AG04450 (cell line): ENCODE measurements around the gene SLC10A3. TPM values are rescaled to one million over a fixed set of nuclear protein-coding genes. Genes with fewer than 3 reads are reported as not detected.

Experiments
- CTCF ChIA-PET: fragments of 300-600, 350-600 bp; formaldehyde crosslinking; extraction: SDS; loops from one replicate; lab custom pipeline; 2022; ENCODE audit warnings: antibody characterized with exemption, inconsistent platforms; lab: Charles Lee
- POLR2A ChIA-PET: fragments of 350-600 bp; formaldehyde crosslinking; extraction: SDS; loops from one replicate; lab custom pipeline; 2021; ENCODE audit warnings: antibody characterized with exemption, inconsistent platforms; lab: Yijun Ruan, JAX
- DNase-seq: peaks from one replicate; pipeline ENCODE4 v3.0.0-alpha.2; 2011; ENCODE audit warnings: low read depth, low spot score
- H3K27ac ChIP-seq: one replicate; pipeline ENCODE4 v1.5.1; 2012; ENCODE audit warnings: low read depth, low read length, control low read depth
- H3K27me3 ChIP-seq: one replicate; pipeline ENCODE4 v1.6.0; 2012; ENCODE audit warnings: low read length; ENCODE audit not compliant: control insufficient read depth, insufficient read depth
- H3K4me3 ChIP-seq: 2 replicates; pipeline ENCODE4 v1.5.1; 2011; ENCODE audit warnings: mild to moderate bottlenecking, low read depth, low read length, control low read depth
- H3K9me3 ChIP-seq: 2 replicates; pipeline ENCODE4 v1.5.1; 2012; ENCODE audit warnings: low read length; ENCODE audit not compliant: control insufficient read depth, insufficient read depth
- polyA plus RNA-seq: library from polyadenylated mRNA; depleted of rRNA; stranded (reverse); fragments of >200 nt; gene quantifications from 2 replicates; pipeline ENCODE4 v1.2.3, GENCODE V29; 2011
- TF ChIP-seq, protein P1 (sequence below): IDR thresholded peaks from 2 replicates; pipeline ENCODE4 v1.5.1; 2011; ENCODE audit warnings: low read depth, low read length, control low read depth, inconsistent platforms

Gene SLC10A3
- polyA plus RNA-seq, 1 experiment = 10.1 TPM

DNA sequence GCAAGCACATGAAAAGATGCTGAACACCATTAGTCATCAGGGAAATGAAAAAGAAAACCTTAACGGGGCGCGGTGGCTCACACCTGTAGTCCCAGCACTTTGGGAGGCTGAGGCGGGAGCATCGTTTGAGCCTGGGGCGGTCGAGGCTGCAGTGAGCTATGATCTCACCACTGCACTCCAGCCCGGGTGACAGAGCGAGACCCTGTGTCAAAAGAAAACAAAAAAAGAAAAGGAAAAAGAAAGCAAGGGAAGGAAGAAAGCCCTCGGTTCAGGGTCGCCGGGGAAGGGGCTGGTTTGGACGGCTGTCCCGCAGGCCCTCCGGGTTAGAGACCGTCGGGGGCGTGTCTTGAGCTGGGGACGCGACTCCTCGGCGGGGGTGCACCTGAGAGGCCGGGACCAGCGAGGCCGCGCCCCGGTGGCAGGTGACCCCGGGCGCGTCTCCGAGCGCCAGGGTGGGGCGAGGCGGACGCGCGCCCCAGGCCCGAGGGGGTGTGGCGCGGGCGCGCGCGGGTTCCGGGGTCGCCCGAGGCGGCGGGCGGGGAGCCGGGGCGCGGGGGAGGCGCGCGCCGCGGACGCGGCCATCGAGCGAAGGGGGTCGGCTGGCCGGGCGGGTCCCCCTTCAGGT, 32.8 kb downstream of the SLC10A3 start:
- TF ChIP-seq, protein P1, sequence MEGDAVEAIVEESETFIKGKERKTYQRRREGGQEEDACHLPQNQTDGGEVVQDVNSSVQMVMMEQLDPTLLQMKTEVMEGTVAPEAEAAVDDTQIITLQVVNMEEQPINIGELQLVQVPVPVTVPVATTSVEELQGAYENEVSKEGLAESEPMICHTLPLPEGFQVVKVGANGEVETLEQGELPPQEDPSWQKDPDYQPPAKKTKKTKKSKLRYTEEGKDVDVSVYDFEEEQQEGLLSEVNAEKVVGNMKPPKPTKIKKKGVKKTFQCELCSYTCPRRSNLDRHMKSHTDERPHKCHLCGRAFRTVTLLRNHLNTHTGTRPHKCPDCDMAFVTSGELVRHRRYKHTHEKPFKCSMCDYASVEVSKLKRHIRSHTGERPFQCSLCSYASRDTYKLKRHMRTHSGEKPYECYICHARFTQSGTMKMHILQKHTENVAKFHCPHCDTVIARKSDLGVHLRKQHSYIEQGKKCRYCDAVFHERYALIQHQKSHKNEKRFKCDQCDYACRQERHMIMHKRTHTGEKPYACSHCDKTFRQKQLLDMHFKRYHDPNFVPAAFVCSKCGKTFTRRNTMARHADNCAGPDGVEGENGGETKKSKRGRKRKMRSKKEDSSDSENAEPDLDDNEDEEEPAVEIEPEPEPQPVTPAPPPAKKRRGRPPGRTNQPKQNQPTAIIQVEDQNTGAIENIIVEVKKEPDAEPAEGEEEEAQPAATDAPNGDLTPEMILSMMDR = no peak
- no peak for DNase-seq
- H3K4me3 ChIP-seq = peak overlapping the region; percentile 55
- ChIA-PET POLR2A (no interaction called here), CTCF (no interaction called here)
- H3K27me3 ChIP-seq = no peaks in the 10 kb centered on the region
- H3K9me3 ChIP-seq = no peaks in the 10 kb centered on the region
- no peak overlapping the region for H3K27ac ChIP-seq

DNA sequence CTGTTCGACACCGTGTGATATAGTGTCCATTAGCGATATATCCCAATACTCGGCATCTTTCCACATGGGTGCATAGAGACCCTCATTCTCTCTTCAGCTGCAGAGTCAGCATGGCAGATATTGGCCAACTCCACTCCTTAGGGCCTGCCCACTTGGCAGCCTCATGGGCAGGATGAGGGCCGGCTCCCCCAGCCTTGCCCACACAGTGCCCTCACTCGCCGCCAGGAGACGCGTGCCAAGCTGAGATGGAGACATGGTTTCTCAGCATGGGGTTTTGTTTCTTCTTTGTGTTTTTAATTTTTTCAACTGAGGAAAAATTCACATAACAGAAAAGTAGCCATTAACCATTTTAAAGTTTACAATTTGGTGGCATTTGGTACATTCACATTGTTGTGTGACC, 37.6 kb downstream of the SLC10A3 start:
- CTCF ChIA-PET = no interaction called here

DNA sequence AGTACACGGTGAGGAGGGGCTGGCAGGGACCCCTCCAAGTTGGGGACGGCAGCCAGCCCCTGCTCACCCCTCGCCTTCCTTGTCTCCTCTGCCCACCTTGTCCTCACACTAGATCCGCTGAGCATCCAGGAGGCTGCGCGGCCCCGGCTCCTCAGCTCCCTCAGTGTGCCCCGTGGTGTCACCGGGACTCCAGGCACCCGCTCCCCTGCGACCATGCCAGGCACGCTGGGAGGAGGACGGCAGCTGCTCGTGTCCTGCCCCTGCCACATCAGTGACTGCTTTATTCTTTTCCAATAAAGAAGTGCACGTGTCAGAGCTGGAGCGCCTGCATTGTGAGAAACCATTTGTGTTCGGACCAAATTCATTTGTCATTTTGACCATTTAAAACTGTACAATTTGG, 40.1 kb downstream of the SLC10A3 start:
- TF ChIP-seq, protein P1 = no peak
- Histone ChIP-seq H3K27ac (no peak overlapping the region), H3K4me3 (no peak overlapping the region), H3K27me3 (no peaks in the 10 kb centered on the region), H3K9me3 (no peaks in the 10 kb centered on the region)
- ChIA-PET CTCF (no interaction called here), POLR2A (no interaction called here)
- DNase-seq = no peak

More for the DNA sequence above, 37.6 kb downstream of the SLC10A3 start:
- H3K27me3 ChIP-seq = no peaks in the 10 kb centered on the region
- TF ChIP-seq, protein P1 = no peak
- H3K4me3 ChIP-seq = no peak overlapping the region
- no peak overlapping the region for H3K27ac ChIP-seq
- POLR2A ChIA-PET = no interaction called here
- no peak for DNase-seq
- no peaks in the 10 kb centered on the region for H3K9me3 ChIP-seq

DNA sequence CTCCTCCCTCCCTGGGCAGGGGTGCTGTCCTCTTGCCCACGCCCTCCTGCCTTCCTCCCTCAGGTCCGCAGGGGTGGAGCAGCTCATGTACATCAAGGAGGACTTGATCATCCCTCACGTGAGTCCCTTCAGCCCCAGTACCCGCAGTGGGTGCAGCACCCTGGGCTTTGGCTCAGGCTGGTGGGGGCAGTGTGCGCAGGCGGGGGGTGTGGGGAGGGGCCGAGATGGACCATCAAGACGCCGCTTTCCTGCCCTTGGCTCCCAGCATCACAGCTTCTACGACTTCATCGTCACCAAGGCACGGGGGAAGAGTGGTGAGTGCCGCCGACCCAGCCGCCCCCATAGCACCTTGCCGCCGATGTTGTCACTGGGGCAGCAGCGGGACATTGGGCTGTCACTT, 40.8 kb downstream of the SLC10A3 start:
- ChIA-PET CTCF (no interaction called here), POLR2A (no interaction called here)
- no peak overlapping the region for H3K27ac ChIP-seq
- TF ChIP-seq, protein P1 = no peak
- no peaks in the 10 kb centered on the region for H3K9me3 ChIP-seq
- H3K27me3 ChIP-seq = no peaks in the 10 kb centered on the region
- no peak for DNase-seq
- no peak overlapping the region for H3K4me3 ChIP-seq

DNA sequence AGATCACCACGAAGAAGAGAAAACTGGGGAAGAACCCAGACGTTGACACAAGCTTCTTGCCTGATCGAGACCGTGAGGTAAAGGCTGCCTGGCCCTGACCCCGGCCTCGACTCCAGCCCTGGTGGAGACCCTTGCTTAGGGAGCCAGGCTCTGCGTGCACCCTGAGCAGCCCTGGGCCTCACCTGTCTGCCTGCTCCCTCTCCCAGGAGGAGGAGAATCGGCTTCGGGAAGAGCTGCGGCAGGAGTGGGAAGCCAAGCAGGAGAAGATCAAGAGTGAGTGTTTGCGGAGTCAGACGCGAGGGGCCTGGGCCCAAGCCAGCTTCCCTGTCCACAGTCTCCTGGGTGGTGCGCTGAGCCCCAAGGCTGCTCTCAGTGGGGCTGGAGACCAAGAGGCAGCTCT, 41.9 kb downstream of the SLC10A3 start:
- no peak for DNase-seq
- TF ChIP-seq, protein P1 = no peak
- ChIA-PET CTCF (no interaction called here), POLR2A (interaction anchor here (0.7 kb wide), 1 partner anchor 31 kb away, joined by 5 read pairs; no protein-coding TSS in a partner anchor)
- Histone ChIP-seq H3K27ac (no peak overlapping the region), H3K27me3 (no peaks in the 10 kb centered on the region), H3K4me3 (no peak overlapping the region), H3K9me3 (no peaks in the 10 kb centered on the region)
